Osteoblast (primary cell): ENCODE results near the gene FAM3C. TPM values are rescaled to one million over a fixed set of nuclear protein-coding genes. Genes with fewer than 3 reads are reported as not detected.

Source experiments
- DNase-seq: peaks from one replicate; pipeline ENCODE4 v3.0.0; 2011; ENCODE audit warnings: low spot score, mixed read lengths; ENCODE audit not compliant: insufficient read length; ENCODE audit errors: missing footprints
- H2AFZ ChIP-seq: 2 replicates; pipeline ENCODE4 v1.6.0; 2011; ENCODE audit warnings: mild to moderate bottlenecking, low read length
- H3K27ac ChIP-seq: 2 replicates; pipeline ENCODE4 v1.5.1; 2011; ENCODE audit warnings: mild to moderate bottlenecking, low read depth, low read length, moderate library complexity
- H3K27me3 ChIP-seq: 2 replicates; pipeline ENCODE4 v1.6.0; 2012; ENCODE audit warnings: mild to moderate bottlenecking, control low read depth, inconsistent platforms, low read length, moderate library complexity; ENCODE audit not compliant: insufficient read depth
- H3K36me3 ChIP-seq: 2 replicates; pipeline ENCODE4 v1.5.1; 2011; ENCODE audit warnings: mild to moderate bottlenecking, low read length, control low read depth, moderate library complexity; ENCODE audit not compliant: insufficient read depth
- H3K4me1 ChIP-seq: 2 replicates; pipeline ENCODE4 v1.5.1; 2011; ENCODE audit warnings: mild to moderate bottlenecking, low read length, control low read depth, moderate library complexity; ENCODE audit not compliant: insufficient read depth
- H3K4me2 ChIP-seq: 2 replicates; pipeline ENCODE4 v1.6.0; 2011; ENCODE audit warnings: mild to moderate bottlenecking, low read length; ENCODE audit not compliant: insufficient read depth
- H3K4me3 ChIP-seq: fragments of 200-600 bp; sonication (generic); 3 replicates; pipeline ENCODE4 v1.5.1; 2012; ENCODE audit warnings: mild to moderate bottlenecking, low read length, inconsistent platforms; ENCODE audit not compliant: insufficient read depth
- H3K79me2 ChIP-seq: 2 replicates; pipeline ENCODE4 v1.6.0; 2012; ENCODE audit warnings: mild to moderate bottlenecking, low read length, control low read depth, inconsistent platforms; ENCODE audit not compliant: insufficient read depth
- H3K9me3 ChIP-seq: 2 replicates; pipeline ENCODE4 v1.5.1; 2011; ENCODE audit warnings: low read depth, low read length, control low read depth
- H4K20me1 ChIP-seq: 2 replicates; pipeline ENCODE4 v1.6.0; 2012; ENCODE audit warnings: mild to moderate bottlenecking, low read length, control low read depth; ENCODE audit not compliant: insufficient read depth
- total RNA-seq: library from RNA; depleted of rRNA; stranded (reverse); fragments of >200 nt; gene quantifications from 2 replicates; pipeline ENCODE4 v1.2.3, GENCODE V29; 2012
- TF ChIP-seq, protein P1 (sequence below): IDR thresholded peaks from 2 replicates; pipeline ENCODE4 v1.5.1; 2011; ENCODE audit warnings: mild to moderate bottlenecking, low read depth, low read length, moderate library complexity; ENCODE audit errors: extremely low read depth

Gene FAM3C
- total RNA-seq, 1 donor, result 65.5 TPM

GRCh38 chr7:121344497-121344896, 51.6 kb downstream of the FAM3C start:
- Histone ChIP-seq H3K27me3 (no peaks in the 10 kb centered on the region), H3K4me3 (no peak overlapping the region), H3K27ac (no peak overlapping the region), H3K9me3 (no peaks in the 10 kb centered on the region), H4K20me1 (no peaks in the 10 kb centered on the region), H3K4me2 (no peak overlapping the region), H2AFZ (no peak overlapping the region), H3K79me2 (no peaks in the 10 kb centered on the region), H3K4me1 (peaks cover 10% of the 10 kb centered on the region), H3K36me3 (peaks cover 7% of the 10 kb centered on the region)
- no peak for DNase-seq
- TF ChIP-seq, protein P1, sequence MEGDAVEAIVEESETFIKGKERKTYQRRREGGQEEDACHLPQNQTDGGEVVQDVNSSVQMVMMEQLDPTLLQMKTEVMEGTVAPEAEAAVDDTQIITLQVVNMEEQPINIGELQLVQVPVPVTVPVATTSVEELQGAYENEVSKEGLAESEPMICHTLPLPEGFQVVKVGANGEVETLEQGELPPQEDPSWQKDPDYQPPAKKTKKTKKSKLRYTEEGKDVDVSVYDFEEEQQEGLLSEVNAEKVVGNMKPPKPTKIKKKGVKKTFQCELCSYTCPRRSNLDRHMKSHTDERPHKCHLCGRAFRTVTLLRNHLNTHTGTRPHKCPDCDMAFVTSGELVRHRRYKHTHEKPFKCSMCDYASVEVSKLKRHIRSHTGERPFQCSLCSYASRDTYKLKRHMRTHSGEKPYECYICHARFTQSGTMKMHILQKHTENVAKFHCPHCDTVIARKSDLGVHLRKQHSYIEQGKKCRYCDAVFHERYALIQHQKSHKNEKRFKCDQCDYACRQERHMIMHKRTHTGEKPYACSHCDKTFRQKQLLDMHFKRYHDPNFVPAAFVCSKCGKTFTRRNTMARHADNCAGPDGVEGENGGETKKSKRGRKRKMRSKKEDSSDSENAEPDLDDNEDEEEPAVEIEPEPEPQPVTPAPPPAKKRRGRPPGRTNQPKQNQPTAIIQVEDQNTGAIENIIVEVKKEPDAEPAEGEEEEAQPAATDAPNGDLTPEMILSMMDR, result no peak

DNA sequence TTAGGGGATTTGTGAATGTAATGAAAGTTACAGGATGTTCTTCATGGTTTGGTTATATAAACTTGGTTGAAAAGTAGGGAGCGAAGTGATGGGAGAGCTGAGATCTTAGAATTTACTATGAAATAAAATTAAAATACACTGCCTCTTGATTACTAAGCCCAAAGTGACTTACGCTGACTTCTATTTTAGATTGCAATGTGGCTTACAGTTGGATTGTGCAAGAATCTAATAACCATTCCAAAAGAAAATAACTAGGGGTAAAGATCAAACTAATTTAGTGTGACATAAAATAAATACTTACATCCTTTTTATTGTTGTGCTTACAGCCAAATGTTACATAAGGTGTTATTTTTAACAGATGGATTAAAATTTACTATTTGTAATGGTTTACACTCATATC, 52.0 kb downstream of the FAM3C start:
- no peaks in the 10 kb centered on the region for H3K9me3 ChIP-seq
- peaks cover 7% of the 10 kb centered on the region for H3K36me3 ChIP-seq
- H3K4me3 ChIP-seq, result no peak overlapping the region
- H3K27me3 ChIP-seq, result no peaks in the 10 kb centered on the region
- H3K79me2 ChIP-seq, result no peaks in the 10 kb centered on the region
- H3K27ac ChIP-seq, result no peak overlapping the region
- no peaks in the 10 kb centered on the region for H4K20me1 ChIP-seq
- TF ChIP-seq, protein P1, result no peak
- no peak for DNase-seq
- peaks cover 10% of the 10 kb centered on the region for H3K4me1 ChIP-seq
- H2AFZ ChIP-seq, result no peak overlapping the region
- H3K4me2 ChIP-seq, result no peak overlapping the region

- Histone ChIP-seq H3K27me3 (no peaks in the 10 kb centered on the region), H3K9me3 (no peaks in the 10 kb centered on the region), H3K79me2 (no peaks in the 10 kb centered on the region), H3K4me3 (no peak overlapping the region), H3K4me1 (peaks cover 10% of the 10 kb centered on the region), H3K36me3 (peaks cover 7% of the 10 kb centered on the region), H3K4me2 (no peak overlapping the region), H4K20me1 (no peaks in the 10 kb centered on the region), H2AFZ (no peak overlapping the region), H3K27ac (no peak overlapping the region)
- no peak for DNase-seq
- TF ChIP-seq, protein P1, result no peak
Measured at GRCh38 chr7:121343302-121343701, 52.8 kb downstream of the FAM3C start.

GRCh38 chr7:121342631-121343030, 53.5 kb downstream of the FAM3C start:
- no peaks in the 10 kb centered on the region for H3K79me2 ChIP-seq
- H3K4me2 ChIP-seq, result no peak overlapping the region
- H3K4me3 ChIP-seq, result no peak overlapping the region
- no peaks in the 10 kb centered on the region for H3K27me3 ChIP-seq
- H2AFZ ChIP-seq, result no peak overlapping the region
- DNase-seq, result no peak
- no peaks in the 10 kb centered on the region for H3K9me3 ChIP-seq
- peaks cover 10% of the 10 kb centered on the region for H3K4me1 ChIP-seq
- TF ChIP-seq, protein P1, result no peak
- no peak overlapping the region for H3K27ac ChIP-seq
- H3K36me3 ChIP-seq, result peaks cover 7% of the 10 kb centered on the region
- no peaks in the 10 kb centered on the region for H4K20me1 ChIP-seq
